Measurements from ENCODE around the gene GTF3C4. TPM values are rescaled to one million over a fixed set of nuclear protein-coding genes. Genes with fewer than 3 reads are reported as not detected.

Gene GTF3C4
- total and polyA plus RNA-seq, 5 experiments from 2014 or later: 3.1 to 12.8 (median 3.5) TPM

DNA sequence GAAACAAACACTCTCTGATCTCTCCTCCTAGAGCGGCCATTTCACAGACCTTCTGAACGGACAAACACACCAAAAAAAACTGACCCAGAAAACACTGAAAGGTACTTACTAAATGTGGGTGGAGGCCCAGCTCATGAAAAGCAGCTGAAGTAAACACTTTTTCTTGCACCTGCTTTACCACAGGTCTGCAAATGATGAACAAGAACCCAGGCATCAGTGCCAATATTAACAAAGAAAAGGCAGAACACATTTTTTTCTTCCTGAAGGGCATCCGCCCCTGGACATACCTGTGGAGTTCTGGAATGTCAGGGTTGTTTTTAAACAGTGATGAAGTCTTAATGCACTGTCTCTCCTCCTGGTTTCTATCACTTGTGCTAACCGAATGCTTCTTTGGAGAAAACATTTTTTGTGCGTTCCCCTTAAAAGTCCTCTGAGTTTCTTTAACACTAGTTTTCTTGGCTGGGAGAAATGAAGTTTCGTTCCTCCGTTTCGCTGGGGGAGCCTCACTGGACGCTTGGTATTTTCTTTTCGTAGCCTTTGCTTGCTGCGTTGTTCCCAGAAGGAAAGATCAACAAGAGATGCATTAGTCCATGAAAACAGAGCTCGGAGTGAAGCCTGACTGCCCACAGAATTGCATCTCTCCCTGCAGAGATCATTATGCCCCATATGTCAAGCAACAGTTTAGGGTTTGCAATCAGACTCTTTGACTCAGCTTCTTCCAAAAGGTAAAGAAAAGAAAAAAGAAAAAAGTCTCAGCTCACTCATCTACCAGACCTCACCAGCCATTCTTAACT is 7.9 kb upstream of the GTF3C4 start:
- peak overlapping the region in 2 of 10 donors; percentile 22 to 37 for H3K27ac Mint-ChIP-seq
- ATAC-seq (no peak), DNase-seq (no peak)
- H3K4me3 Mint-ChIP-seq: no peak overlapping the region
- H3K27me3 Mint-ChIP-seq: no peaks in the 10 kb centered on the region
- POLR2A ChIA-PET: no interaction called here
- no peaks in the 10 kb centered on the region for H3K9me3 Mint-ChIP-seq
- peaks cover 0 to 44% (median 0%) of the 10 kb centered on the region in 3 donors for H3K36me3 Mint-ChIP-seq
- H3K4me1 Mint-ChIP-seq: peaks cover 2 to 9% (median 4%) of the 10 kb centered on the region in 4 donors

DNA sequence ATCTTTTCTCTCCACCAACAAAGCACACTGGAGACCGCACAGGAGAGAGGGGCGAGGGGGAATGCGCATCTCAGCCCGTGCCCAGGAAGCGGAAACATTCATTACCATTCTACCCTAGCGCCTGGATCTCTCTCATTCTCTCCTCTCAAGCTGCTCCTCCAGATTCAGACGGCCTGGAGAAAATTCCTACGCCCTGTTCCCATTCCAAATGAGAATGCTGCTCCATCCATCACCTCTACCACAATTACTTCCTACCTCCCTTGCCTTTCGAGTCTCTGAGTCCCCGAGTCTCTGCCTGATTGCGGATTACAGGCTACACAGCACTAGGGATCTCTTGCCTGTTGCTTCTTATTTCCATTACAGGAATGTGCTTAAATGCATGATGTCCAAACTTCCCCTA is 7.1 kb upstream of the GTF3C4 start:
- peaks cover 0 to 36% (median 0%) of the 10 kb centered on the region in 3 donors for H3K36me3 Mint-ChIP-seq
- no peaks in the 10 kb centered on the region for H3K27me3 Mint-ChIP-seq
- no peaks in the 10 kb centered on the region for H3K9me3 Mint-ChIP-seq
- no peak overlapping the region for H3K4me3 Mint-ChIP-seq
- POLR2A ChIA-PET: no interaction called here
- ATAC-seq (no peak), DNase-seq (no peak)
- H3K4me1 Mint-ChIP-seq: peaks cover 9 to 17% (median 10%) of the 10 kb centered on the region in 4 donors
- no peak overlapping the region for H3K27ac Mint-ChIP-seq

DNA sequence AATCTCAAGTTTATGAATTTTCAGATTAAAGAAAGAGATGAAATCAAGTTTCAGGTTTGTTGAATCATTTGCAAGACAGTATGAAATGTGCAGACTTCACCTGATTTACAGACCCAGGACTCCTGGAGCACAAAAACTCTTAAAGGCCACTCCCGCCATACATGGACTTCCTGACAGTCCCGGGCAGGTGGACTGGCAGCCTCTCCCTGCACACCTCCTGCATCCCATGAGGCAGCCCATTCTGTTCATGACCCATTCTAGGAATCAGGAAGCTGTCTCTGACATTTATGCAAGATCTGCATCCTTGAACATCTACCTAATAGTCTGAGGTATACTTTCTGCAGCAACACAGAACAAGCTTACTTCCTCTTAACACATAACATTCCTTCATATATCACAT is 6.4 kb upstream of the GTF3C4 start:
- DNase-seq: no peak

DNA sequence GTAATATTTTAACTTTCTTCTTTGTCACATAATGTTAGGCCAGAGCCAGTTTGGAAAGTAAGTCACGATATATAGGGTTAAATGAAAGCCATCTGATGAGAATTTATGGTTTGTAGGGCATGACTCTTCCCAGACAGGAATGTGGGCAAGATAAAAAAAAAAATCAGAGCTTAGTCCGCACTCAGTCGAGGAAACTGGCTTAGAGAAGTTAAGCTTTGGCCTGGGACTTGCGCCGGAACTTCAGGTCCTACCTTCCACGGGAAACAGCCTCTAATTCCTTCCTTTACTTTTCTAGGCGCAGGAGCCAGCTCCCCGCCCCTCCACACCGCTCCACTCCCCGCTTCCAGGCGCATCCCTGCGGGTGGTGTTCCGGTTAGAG is 956 bp upstream of the GTF3C4 start:
- H3K4me3 Mint-ChIP-seq: peak overlapping the region; percentile 83 to 95 (median 90)
- no peaks in the 10 kb centered on the region for H3K9me3 Mint-ChIP-seq
- H3K36me3 Mint-ChIP-seq: peaks cover 0 to 7% (median 0%) of the 10 kb centered on the region in 3 donors
- H3K4me1 Mint-ChIP-seq: peaks cover 27 to 65% (median 54%) of the 10 kb centered on the region in 4 donors
- peak overlapping the region; percentile 80 to 97 (median 96) for H3K27ac Mint-ChIP-seq
- no peak for ATAC-seq
- no peaks in the 10 kb centered on the region for H3K27me3 Mint-ChIP-seq
- POLR2A ChIA-PET: interaction anchor here (1.0 to 3.1 kb wide), 7 partner anchors 9 to 315 kb away, joined by 3 to 17 read pairs (median 7); partner anchors contain the start of genes AK8, SETX and SPACA9
- DNase-seq: no peak

More for the DNA sequence above, 6.4 kb upstream of the GTF3C4 start:
- peaks cover 10 to 23% (median 15%) of the 10 kb centered on the region in 4 donors for H3K4me1 Mint-ChIP-seq
- H3K27me3 Mint-ChIP-seq: no peaks in the 10 kb centered on the region
- no peak for ATAC-seq
- no peak overlapping the region for H3K4me3 Mint-ChIP-seq
- no peak overlapping the region for H3K27ac Mint-ChIP-seq
- H3K9me3 Mint-ChIP-seq: no peaks in the 10 kb centered on the region
- peaks cover 0 to 29% (median 0%) of the 10 kb centered on the region in 3 donors for H3K36me3 Mint-ChIP-seq
- POLR2A ChIA-PET: no interaction called here

DNA sequence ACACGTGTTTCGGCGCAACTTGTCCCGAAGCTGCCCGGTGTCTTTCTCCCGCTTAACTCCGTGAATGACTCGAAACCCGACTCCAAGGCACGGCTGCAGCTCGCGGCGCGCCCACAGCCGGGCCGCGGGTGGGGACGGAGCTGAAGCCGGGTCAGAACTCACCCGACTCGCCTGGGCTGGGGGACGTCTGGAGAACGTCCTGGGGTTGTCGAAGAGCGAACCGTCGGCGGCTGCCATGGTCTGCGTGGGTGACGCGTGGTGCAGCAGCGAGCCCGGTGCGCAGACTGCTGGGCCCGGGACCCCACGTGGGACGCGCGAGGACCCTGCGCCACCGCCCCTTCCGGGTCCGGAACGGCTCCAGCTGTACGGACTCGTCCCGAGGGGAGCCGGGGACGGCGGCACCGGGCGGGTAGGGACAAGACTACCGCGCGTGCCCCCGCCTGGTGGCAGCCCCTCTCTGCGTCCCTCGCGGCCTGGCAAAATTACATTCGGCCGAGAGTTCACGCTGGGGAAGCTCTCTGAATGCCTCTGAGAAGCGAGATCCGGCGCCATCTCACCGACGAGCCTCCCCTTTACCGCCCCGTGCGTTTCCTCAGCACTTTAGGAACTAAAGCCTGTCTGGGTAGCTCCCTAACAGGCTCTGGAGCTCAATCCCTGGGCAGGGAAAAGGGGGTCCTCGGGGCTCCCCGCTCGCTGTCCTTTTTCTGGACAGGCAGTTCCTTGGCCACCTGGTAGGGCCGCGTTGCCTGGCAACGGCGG is 387 bp upstream of the GTF3C4 start, which contains the start of gene DDX31:
Gene DDX31 (minus strand): TSS at position 286 of the 759 bp plus-strand sequence. CDS start 49 bp downstream, at position 237.
- peak; percentile 76 to 95 (median 88) for DNase-seq
- H3K4me1 Mint-ChIP-seq: peaks cover 28 to 70% (median 58%) of the 10 kb centered on the region in 4 donors
- H3K9me3 Mint-ChIP-seq: no peaks in the 10 kb centered on the region
- ATAC-seq: peak; percentile 87 to 88
- peak within 1 kb of the TSS; percentile 86 to 95 (median 90) for H3K4me3 Mint-ChIP-seq
- H3K36me3 Mint-ChIP-seq: peaks cover 0 to 7% (median 0%) of the 10 kb centered on the region in 3 donors
- POLR2A ChIA-PET: interaction anchor here (1.0 to 3.1 kb wide), 9 partner anchors 9 to 590 kb away, joined by 3 to 17 read pairs (median 7); partner anchors contain the start of genes AK8, MED27, SETX and SPACA9
- peak within 1 kb of the TSS; percentile 80 to 97 (median 96) for H3K27ac Mint-ChIP-seq
- no peaks in the 10 kb centered on the region for H3K27me3 Mint-ChIP-seq

DNA sequence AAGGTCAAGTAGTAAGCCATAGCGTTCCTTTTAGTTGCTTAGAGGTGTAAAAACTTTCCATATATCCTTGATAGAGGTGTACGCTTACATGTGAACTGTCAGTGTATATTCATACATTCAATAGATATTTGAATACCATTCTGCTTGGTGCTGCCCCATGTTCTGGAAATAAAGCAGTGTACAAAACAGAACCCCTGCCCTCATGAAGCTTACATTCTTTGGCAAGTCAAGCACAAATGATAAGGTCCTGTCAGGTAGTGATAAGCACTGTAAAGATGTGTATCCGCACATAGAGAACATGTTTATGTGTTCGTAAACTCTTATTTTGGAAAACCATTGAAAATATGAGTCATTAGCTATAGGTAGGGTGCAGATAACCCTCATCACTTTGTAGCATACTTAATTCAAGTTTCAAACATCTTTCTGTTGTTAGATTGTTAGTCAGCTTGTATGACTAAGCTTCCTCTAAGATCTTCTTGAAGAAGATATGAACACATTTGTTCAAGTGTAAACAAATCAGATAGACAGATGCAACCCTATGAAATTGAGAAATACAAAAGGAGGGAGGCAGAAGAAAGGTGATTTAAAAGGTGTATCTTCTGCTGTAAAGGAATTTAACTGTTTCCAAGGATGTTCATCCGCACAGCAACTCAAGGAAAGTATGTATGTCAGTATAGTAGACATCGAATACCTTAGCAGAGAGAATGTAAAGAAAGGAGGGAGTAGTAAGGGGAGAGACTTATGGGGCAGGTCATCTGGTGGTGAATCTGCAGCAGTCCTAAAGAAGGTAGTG is 1.6 kb downstream of the GTF3C4 start:
- Mint-ChIP-seq H3K9me3 (no peaks in the 10 kb centered on the region), H3K27ac (peak overlapping the region; percentile 53 to 97 (median 91)), H3K4me3 (peak overlapping the region; percentile 86 to 95 (median 90)), H3K36me3 (peaks cover 0 to 3% (median 0%) of the 10 kb centered on the region in 3 donors), H3K4me1 (peaks cover 28 to 74% (median 60%) of the 10 kb centered on the region in 4 donors), H3K27me3 (no peaks in the 10 kb centered on the region)
- no peak for ATAC-seq
- POLR2A ChIA-PET: interaction anchor here (0.6 to 3.1 kb wide), 5 partner anchors 16 to 273 kb away, joined by 3 to 17 read pairs (median 4); partner anchors contain the start of genes AK8 and SPACA9
- DNase-seq: no peak

DNA sequence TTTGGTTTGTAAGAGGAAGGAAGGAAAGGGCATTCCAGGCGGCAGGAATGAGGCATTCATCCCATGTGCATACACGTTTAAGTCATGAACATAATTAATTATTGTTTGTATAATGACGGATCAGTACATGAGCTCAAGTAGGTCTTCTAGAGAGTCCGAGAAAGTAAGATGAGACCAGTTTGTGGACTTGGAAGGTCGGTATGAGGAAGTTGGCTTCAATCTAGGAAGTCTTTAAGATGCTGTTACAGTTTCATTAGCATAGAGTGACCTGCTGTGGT is 2.1 kb downstream of the GTF3C4 start:
- POLR2A ChIA-PET: interaction anchor here (1.7 kb wide), 1 partner anchor 273 kb away, joined by 4 read pairs; no protein-coding TSS in a partner anchor
- ATAC-seq (no peak), DNase-seq (no peak)
- H3K36me3 Mint-ChIP-seq: peaks cover 0 to 3% (median 0%) of the 10 kb centered on the region in 3 donors
- peak overlapping the region; percentile 31 to 92 (median 90) for H3K4me3 Mint-ChIP-seq
- no peaks in the 10 kb centered on the region for H3K27me3 Mint-ChIP-seq
- no peaks in the 10 kb centered on the region for H3K9me3 Mint-ChIP-seq
- peaks cover 30 to 73% (median 62%) of the 10 kb centered on the region in 4 donors for H3K4me1 Mint-ChIP-seq
- peak overlapping the region in 8 of 10 donors; percentile 0 to 96 (median 37) for H3K27ac Mint-ChIP-seq

DNA sequence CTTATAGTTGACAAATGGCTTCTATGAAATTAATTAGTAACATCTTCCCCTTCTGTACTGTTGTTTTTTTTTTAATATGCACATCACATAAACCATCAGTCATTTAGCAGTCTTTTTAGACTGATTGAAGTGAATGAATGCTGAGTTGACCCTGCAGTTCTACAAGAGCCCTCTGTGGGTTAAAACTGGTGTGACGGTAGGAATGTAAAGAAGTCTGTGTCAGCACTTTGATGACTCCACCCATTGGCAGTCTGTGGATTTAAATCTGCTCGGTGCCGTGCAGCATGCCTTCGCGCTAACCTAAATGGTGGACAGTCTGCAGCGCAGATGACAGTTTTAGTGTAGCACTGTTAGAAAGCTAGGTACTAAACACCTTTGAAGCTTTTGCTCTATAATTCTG is 3.1 kb downstream of the GTF3C4 start:
- DNase-seq: no peak
- H3K4me3 Mint-ChIP-seq: peak overlapping the region in 9 of 10 donors; percentile 4 to 68 (median 22)
- no peak for ATAC-seq
- no peaks in the 10 kb centered on the region for H3K9me3 Mint-ChIP-seq
- H3K36me3 Mint-ChIP-seq: peaks cover 0 to 12% (median under 1%) of the 10 kb centered on the region in 3 donors
- no peaks in the 10 kb centered on the region for H3K27me3 Mint-ChIP-seq
- POLR2A ChIA-PET: interaction anchor here (0.5 kb wide), 1 partner anchor 40 kb away, joined by 3 read pairs; no protein-coding TSS in a partner anchor
- peaks cover 27 to 67% (median 53%) of the 10 kb centered on the region in 4 donors for H3K4me1 Mint-ChIP-seq
- H3K27ac Mint-ChIP-seq: peak overlapping the region in 5 of 10 donors; percentile 18 to 79 (median 44)

DNA sequence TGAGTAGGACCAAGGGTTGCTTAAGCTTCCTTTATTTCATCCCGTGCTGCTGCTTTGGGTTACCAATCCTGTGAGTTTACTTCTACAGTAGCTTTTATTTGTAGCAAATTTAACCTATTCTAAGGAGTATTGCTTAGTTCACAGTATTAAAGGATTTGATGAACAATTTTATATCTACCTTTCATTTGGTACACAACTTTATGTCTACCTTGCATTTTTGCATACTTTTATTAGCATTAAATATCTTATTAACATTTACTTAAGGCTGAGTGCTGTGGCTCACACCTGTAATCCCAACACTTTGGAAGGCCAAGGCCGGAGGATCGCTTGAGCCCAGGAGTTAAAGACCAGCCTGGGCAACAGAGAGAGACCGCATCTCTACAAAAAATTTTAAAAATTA is 4.2 kb downstream of the GTF3C4 start:
- Mint-ChIP-seq H3K36me3 (peaks cover 0 to 23% (median 11%) of the 10 kb centered on the region in 3 donors), H3K27ac (no peak overlapping the region), H3K4me1 (peaks cover 26 to 65% (median 49%) of the 10 kb centered on the region in 4 donors)

DNA sequence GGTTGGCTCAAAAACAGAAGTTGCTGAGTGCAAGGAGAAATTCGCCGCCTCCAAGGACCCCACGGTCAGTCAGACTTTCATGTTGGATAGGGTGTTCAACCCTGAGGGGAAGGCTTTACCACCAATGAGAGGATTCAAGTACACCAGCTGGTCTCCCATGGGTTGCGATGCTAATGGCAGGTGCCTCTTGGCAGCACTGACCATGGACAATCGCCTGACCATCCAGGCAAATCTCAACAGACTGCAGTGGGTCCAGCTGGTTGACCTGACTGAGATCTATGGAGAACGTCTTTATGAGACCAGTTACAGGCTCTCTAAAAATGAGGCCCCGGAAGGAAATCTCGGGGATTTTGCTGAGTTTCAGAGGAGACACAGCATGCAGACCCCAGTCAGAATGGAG is 7.7 kb downstream of the GTF3C4 start:
- Mint-ChIP-seq H3K36me3 (peaks cover 0 to 51% (median 16%) of the 10 kb centered on the region in 3 donors), H3K4me3 (no peak overlapping the region), H3K4me1 (peaks cover 13 to 50% (median 34%) of the 10 kb centered on the region in 4 donors), H3K27ac (no peak overlapping the region), H3K9me3 (no peaks in the 10 kb centered on the region), H3K27me3 (no peaks in the 10 kb centered on the region)
- POLR2A ChIA-PET: no interaction called here
- no peak for DNase-seq
- ATAC-seq: no peak

More for the DNA sequence above, 4.2 kb downstream of the GTF3C4 start:
- Mint-ChIP-seq H3K27me3 (no peaks in the 10 kb centered on the region), H3K4me3 (no peak overlapping the region), H3K9me3 (no peaks in the 10 kb centered on the region)
- no peak for ATAC-seq
- DNase-seq: no peak
- POLR2A ChIA-PET: interaction anchor here (0.6 kb wide), 1 partner anchor 1101 kb away, joined by 5 read pairs; no protein-coding TSS in a partner anchor

DNA sequence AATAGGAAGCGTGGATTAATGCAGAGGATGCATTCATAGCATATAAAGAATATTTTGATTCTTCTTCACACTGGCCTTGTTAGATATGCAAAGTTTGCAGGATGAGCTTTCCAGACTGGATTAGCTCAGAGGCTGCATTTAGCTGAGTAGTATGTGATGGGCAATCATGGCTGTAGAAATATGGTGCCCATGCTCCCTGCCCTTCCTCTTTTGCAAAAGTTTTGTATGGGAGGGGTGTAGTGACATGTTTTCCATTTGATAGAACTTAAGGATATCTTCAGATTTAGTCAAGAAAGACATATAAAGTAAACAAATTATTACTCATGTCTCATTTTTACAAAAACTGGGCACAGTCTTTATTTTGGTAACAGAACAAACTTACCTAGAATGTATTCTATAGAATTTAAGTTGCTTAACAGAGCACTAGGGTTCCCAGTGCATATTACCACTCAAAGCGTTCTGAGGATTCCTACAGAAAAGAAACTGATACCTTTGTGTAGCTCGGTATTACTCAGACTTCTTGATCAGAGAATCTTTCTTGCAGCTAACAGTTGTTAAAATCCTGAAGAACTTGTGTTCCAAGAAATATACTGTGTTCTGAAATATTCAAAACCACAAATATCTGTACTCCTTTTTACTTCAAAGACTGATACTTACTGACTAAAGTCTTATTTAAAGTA is 9.8 kb downstream of the GTF3C4 start:
- H3K4me1 Mint-ChIP-seq: peaks cover 6 to 30% (median 19%) of the 10 kb centered on the region in 4 donors
- ATAC-seq (no peak), DNase-seq (no peak)
- no peak overlapping the region for H3K4me3 Mint-ChIP-seq
- H3K36me3 Mint-ChIP-seq: peaks cover 0 to 68% (median 25%) of the 10 kb centered on the region in 3 donors
- no peaks in the 10 kb centered on the region for H3K9me3 Mint-ChIP-seq
- no peak overlapping the region for H3K27ac Mint-ChIP-seq
- POLR2A ChIA-PET: interaction anchor here (1.4 kb wide), 1 partner anchor 10 kb away, joined by 7 read pairs; the partner anchor contains the start of genes DDX31 and GTF3C4
- no peaks in the 10 kb centered on the region for H3K27me3 Mint-ChIP-seq
